ENCODE results near the gene CALML4.

GRCh38 chr15:68207176-68207935 lies 2.2 kb upstream of the CALML4 start:
- TF ChIP-seq POLR2A (IDR thresholded peaks at IDR 0.05; ENCODE audit: low read depth, low read length) = no peak
- TF ChIP-seq TAF1 (IDR thresholded peaks at IDR 0.05; ENCODE audit: borderline replicate concordance, low read depth, low read length) = no peak

All from GM12892 (cell line).